ENCODE measurements around the gene ZNF79.

The ZNF79 gene

GRCh38 chr9:127423934-127424675 lies at the start of gene ZNF79:
TSS of gene ZNF79 (plus strand) at chr9:127424382. CDS start at chr9:127424788, 406 bp downstream.
- DNase-seq (ENCODE audit: low read depth in 2 of 2), result peak; percentile 91 to 94

- DNase-seq (ENCODE audit: low read depth in 2 of 2), result no peak
These were observed 43.7 kb upstream of the ZNF79 start for GRCh38 chr9:127380479-127380878.

- no peak for DNase-seq (ENCODE audit: low read depth in 2 of 2)
These were observed 41.6 kb upstream of the ZNF79 start for GRCh38 chr9:127382541-127382940.

- no peak for DNase-seq (ENCODE audit: low read depth in 2 of 2)
These were observed 40.0 kb upstream of the ZNF79 start for GRCh38 chr9:127384016-127384730.

GRCh38 chr9:127384901-127385300 lies 39.3 kb upstream of the ZNF79 start:
- DNase-seq (ENCODE audit: low read depth in 2 of 2), result no peak

GRCh38 chr9:127386249-127386648 lies 37.9 kb upstream of the ZNF79 start:
- DNase-seq (ENCODE audit: low read depth in 2 of 2), result no peak

GRCh38 chr9:127386981-127387380 lies 37.2 kb upstream of the ZNF79 start:
- no peak for DNase-seq (ENCODE audit: low read depth in 2 of 2)

- peak; percentile 60 to 76 for DNase-seq (ENCODE audit: low read depth in 2 of 2)
These were observed 35.9 kb upstream of the ZNF79 start for GRCh38 chr9:127388037-127388855.

- no peak for DNase-seq (ENCODE audit: low read depth in 2 of 2)
These were observed 35.3 kb upstream of the ZNF79 start for GRCh38 chr9:127388856-127389238.

GRCh38 chr9:127389381-127390247 lies 34.6 kb upstream of the ZNF79 start:
- no peak for DNase-seq (ENCODE audit: low read depth in 2 of 2)

GRCh38 chr9:127390248-127390545 lies 34.0 kb upstream of the ZNF79 start:
- DNase-seq (ENCODE audit: low read depth in 2 of 2), result no peak

GRCh38 chr9:127390563-127390962 lies 33.6 kb upstream of the ZNF79 start:
- no peak for DNase-seq (ENCODE audit: low read depth in 2 of 2)

GRCh38 chr9:127392166-127392565 lies 32.0 kb upstream of the ZNF79 start:
- no peak for DNase-seq (ENCODE audit: low read depth in 2 of 2)

- DNase-seq (ENCODE audit: low read depth in 2 of 2), result no peak
These were observed 31.2 kb upstream of the ZNF79 start for GRCh38 chr9:127392976-127393375.

- DNase-seq (ENCODE audit: low read depth in 2 of 2), result no peak
These were observed 30.5 kb upstream of the ZNF79 start for GRCh38 chr9:127393645-127394044.

GRCh38 chr9:127395497-127396252 lies 28.5 kb upstream of the ZNF79 start:
- DNase-seq (ENCODE audit: low read depth in 2 of 2), result no peak

GRCh38 chr9:127396253-127396807 lies 27.9 kb upstream of the ZNF79 start:
- DNase-seq (ENCODE audit: low read depth in 2 of 2), result no peak

- peak; percentile 81 to 91 for DNase-seq (ENCODE audit: low read depth in 2 of 2)
These were observed 27.2 kb upstream of the ZNF79 start, which contains the start of gene SLC2A8 for GRCh38 chr9:127396808-127397645. TSS of gene SLC2A8 (plus strand) at chr9:127397169. CDS start at chr9:127397231, 62 bp downstream.

- DNase-seq (ENCODE audit: low read depth in 2 of 2), result peak in 1 of 2 donors; percentile 19
These were observed 26.4 kb upstream of the ZNF79 start for GRCh38 chr9:127397646-127398274.
